H1 (cell line): ENCODE measurements around the gene RPP30. TPM values are rescaled to one million over a fixed set of nuclear protein-coding genes. Genes with fewer than 3 reads are reported as not detected.
A peak's percentile ranks its signal among the peaks of the same experiment; 100 is the strongest.

Experiments used
- EP300 ChIP-seq, 2 experiments: IDR thresholded peaks; 1 replicate in 1 of 2; 2 replicates in 1 of 2; pipeline ENCODE4 v1.6.1; 2011 to 2012; ENCODE audit warnings: low read depth in 2 of 2, low read length in 2 of 2, mild to moderate bottlenecking in 2 of 2, borderline replicate concordance in 1 of 2, inconsistent platforms in 1 of 2, moderate library complexity in 1 of 2
- EZH2 ChIP-seq: fragments of 200-600 bp; sonication (generic); IDR thresholded peaks from 2 replicates; pipeline ENCODE4 v1.7.1; 2012; ENCODE audit warnings: low read depth, mild to moderate bottlenecking, moderate library complexity, low read length, inconsistent platforms; ENCODE audit not compliant: severe bottlenecking
- HDAC2 ChIP-seq, 2 experiments: fragments of 300-600 bp in 1 of 2; sonication (generic) in 1 of 2; IDR thresholded peaks; 2 replicates each; pipeline ENCODE4 v1.6.1; 2011 to 2012; ENCODE audit warnings: low read depth in 2 of 2, low read length in 2 of 2, mild to moderate bottlenecking in 2 of 2, moderate library complexity in 2 of 2, borderline replicate concordance in 1 of 2, inconsistent platforms in 1 of 2
- POU5F1 ChIP-seq: IDR thresholded peaks from 2 replicates; pipeline ENCODE4 v1.6.1; 2011; ENCODE audit warnings: low read depth, mild to moderate bottlenecking, low read length, moderate library complexity
- RNF2 ChIP-seq: fragments of 200-900, 300-1000 bp; sonication (generic); IDR thresholded peaks from 2 replicates; pipeline ENCODE4 v1.7.1; 2016; ENCODE audit warnings: borderline replicate concordance, low read depth, mild to moderate bottlenecking, antibody characterized with exemption, low read length; ENCODE audit not compliant: poor library complexity, severe bottlenecking; ENCODE audit errors: missing control alignments
- SIN3A ChIP-seq, 2 experiments: IDR thresholded peaks in 1 of 2; conservative IDR thresholded peaks in 1 of 2; 2 replicates each; pipeline ENCODE4 v1.6.1; 2011 to 2012; ENCODE audit warnings: low read length in 2 of 2, improper control_type of control experiment in 1 of 2, low read depth in 1 of 2, mild to moderate bottlenecking in 1 of 2
- polyA plus RNA-seq, 7 experiments: library from polyadenylated mRNA; depleted of rRNA in 3 of 7; stranded (reverse) in 5 of 7; unstranded in 2 of 7; fragments of >200 nt in 5 of 7; fragments of 200-250 nt in 2 of 7; gene quantifications; 1 replicate in 5 of 7; 2 replicates in 1 of 7; 4 replicates in 1 of 7; pipeline versions ENCODE4 v1.2.1 to v1.2.3, GENCODE V29; 2011 to 2013; ENCODE audit warnings: missing spikeins in 2 of 7, mixed read lengths in 2 of 7
- total RNA-seq: library from RNA; stranded (reverse); fragmentation: NEBNext Ultra II Directional; extraction: Animal tissue kit (Norgen Biotek cat#: 25700); gene quantifications from 2 replicates; pipeline ENCODE4 v1.2.1, GENCODE V29; 2021

Gene RPP30
- total and polyA plus RNA-seq, 2 of the 8 experiments (the other 6 are each of a cell fraction or from before 2014, with no cell fraction given): 38.9 to 79.7 TPM

DNA sequence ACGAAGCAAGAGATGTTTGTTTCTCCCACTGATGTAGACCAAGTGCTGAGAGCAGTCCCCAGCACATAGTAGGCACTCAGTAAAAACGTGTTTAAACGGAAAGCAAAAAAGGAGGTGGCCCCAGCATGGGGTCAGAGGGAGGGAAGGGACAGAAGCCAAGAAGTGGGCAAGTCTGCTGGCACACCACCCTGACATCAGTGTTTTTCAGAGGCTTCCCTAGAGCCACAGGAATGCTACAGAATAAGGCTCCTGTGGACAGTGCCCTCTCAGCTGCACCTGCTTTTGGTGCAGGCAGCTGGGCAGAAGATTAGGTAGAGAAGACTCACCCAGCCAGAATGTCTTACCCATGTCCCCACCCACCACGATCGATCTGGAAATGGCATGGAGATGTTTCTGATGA is 57.4 kb downstream of the RPP30 start (continued):
- TF ChIP-seq HDAC2 (IDR thresholded peaks at IDR 0.05; ENCODE audit: borderline replicate concordance in 1 of 2, low read depth in 2 of 2, low read length in 2 of 2): no peak
- no peak for TF ChIP-seq SIN3A (conservative IDR thresholded peaks at IDR 0.05 in 1 of 2, IDR thresholded peaks at IDR 0.05 in 1 of 2; ENCODE audit: low read depth in 1 of 2, low read length in 2 of 2)
- no peak for TF ChIP-seq EP300 (IDR thresholded peaks at IDR 0.05; ENCODE audit: borderline replicate concordance in 1 of 2, low read depth in 2 of 2, low read length in 2 of 2)
- TF ChIP-seq POU5F1: no peak
- TF ChIP-seq RNF2: peak; percentile 53
- TF ChIP-seq EZH2: peak; percentile 13
